ENCODE data around the gene COL9A3.

- TF ChIP-seq, protein P1, sequence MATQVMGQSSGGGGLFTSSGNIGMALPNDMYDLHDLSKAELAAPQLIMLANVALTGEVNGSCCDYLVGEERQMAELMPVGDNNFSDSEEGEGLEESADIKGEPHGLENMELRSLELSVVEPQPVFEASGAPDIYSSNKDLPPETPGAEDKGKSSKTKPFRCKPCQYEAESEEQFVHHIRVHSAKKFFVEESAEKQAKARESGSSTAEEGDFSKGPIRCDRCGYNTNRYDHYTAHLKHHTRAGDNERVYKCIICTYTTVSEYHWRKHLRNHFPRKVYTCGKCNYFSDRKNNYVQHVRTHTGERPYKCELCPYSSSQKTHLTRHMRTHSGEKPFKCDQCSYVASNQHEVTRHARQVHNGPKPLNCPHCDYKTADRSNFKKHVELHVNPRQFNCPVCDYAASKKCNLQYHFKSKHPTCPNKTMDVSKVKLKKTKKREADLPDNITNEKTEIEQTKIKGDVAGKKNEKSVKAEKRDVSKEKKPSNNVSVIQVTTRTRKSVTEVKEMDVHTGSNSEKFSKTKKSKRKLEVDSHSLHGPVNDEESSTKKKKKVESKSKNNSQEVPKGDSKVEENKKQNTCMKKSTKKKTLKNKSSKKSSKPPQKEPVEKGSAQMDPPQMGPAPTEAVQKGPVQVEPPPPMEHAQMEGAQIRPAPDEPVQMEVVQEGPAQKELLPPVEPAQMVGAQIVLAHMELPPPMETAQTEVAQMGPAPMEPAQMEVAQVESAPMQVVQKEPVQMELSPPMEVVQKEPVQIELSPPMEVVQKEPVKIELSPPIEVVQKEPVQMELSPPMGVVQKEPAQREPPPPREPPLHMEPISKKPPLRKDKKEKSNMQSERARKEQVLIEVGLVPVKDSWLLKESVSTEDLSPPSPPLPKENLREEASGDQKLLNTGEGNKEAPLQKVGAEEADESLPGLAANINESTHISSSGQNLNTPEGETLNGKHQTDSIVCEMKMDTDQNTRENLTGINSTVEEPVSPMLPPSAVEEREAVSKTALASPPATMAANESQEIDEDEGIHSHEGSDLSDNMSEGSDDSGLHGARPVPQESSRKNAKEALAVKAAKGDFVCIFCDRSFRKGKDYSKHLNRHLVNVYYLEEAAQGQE (IDR thresholded peaks at IDR 0.05; ENCODE audit: insufficient replicate concordance, low read depth) = no peak
- TF ChIP-seq, protein P2, sequence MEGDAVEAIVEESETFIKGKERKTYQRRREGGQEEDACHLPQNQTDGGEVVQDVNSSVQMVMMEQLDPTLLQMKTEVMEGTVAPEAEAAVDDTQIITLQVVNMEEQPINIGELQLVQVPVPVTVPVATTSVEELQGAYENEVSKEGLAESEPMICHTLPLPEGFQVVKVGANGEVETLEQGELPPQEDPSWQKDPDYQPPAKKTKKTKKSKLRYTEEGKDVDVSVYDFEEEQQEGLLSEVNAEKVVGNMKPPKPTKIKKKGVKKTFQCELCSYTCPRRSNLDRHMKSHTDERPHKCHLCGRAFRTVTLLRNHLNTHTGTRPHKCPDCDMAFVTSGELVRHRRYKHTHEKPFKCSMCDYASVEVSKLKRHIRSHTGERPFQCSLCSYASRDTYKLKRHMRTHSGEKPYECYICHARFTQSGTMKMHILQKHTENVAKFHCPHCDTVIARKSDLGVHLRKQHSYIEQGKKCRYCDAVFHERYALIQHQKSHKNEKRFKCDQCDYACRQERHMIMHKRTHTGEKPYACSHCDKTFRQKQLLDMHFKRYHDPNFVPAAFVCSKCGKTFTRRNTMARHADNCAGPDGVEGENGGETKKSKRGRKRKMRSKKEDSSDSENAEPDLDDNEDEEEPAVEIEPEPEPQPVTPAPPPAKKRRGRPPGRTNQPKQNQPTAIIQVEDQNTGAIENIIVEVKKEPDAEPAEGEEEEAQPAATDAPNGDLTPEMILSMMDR (IDR thresholded peaks at IDR 0.05; ENCODE audit: insufficient read depth, low read length) = no peak
- TF ChIP-seq POLR2AphosphoS5 (IDR thresholded peaks at IDR 0.05; ENCODE audit: low read depth) = no peak
- TF ChIP-seq GABPA (IDR thresholded peaks at IDR 0.05; ENCODE audit: low read depth) = no peak
- no peak for TF ChIP-seq SPI1 (IDR thresholded peaks at IDR 0.05; ENCODE audit: borderline replicate concordance, low read depth)
Observed at GRCh38 chr20:62814060-62814708, 2.7 kb upstream of the COL9A3 start.

Measured in HL-60 (cell line).